ENCODE measurements around the gene EGLN2.

The EGLN2 gene

DNA sequence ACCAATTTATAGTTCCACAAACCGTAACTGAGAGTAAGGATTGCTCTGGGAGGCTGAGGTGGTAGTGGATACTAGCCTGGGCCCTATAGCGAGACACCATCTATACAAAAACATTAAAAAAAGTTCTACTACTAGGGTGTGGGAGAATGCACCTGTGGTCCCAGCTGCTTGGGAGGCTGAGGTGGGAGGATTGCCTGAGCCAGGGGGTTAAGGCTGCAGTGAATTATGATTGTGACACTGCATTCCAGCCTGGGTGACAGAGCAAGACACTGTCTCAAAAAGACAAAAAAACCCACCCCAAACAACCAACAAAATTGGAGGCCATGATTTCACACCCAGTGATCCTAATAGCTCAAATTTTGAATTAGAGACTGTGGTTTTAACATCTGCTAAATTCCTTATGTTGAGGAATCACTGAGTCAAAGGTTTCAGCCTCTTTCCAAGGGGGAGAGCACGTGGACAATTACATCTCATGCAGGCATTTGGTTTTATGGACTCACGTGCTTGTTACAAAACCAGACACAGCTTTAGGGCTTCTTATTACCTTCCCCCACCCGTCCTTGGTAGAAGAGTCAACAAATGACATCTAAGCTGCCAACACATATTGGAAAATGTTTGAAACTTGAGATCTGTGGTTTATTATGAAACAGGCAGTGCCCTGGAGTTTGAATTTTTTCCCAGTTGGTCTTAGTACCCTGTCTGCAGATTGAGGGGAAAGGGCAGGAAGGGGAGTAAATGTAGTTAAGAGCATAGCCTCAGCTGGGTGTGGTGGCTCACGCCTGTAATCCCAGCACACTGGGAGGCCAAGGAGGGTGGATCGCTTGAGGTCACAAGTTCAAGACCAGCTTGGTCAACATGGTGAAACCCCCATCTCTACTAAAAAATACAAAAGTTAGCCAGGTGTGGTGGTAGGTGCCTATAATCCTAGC lies 32.8 kb downstream of the EGLN2 start (continued):
- TF ChIP-seq ZNF362 (tag by site-specific recombination; IDR thresholded peaks at IDR 0.05) (0 out of 2 replicates have a peak, but pooled peaks have one; percentile 81), ZNF510 (tag by site-specific recombination; IDR thresholded peaks at IDR 0.05; ENCODE audit: insufficient replicate concordance) (no peak), ZNF558 (tag by site-specific recombination; IDR thresholded peaks at IDR 0.05) (peak; percentile 89), KLF9 (tag by site-specific recombination; IDR thresholded peaks at IDR 0.05; ENCODE audit: low read depth) (0 out of 2 replicates have a peak, but pooled peaks have one; percentile 66), ZNF707 (tag by site-specific recombination; IDR thresholded peaks at IDR 0.05) (no peak), SP3 (tag by site-specific recombination; IDR thresholded peaks at IDR 0.05) (peak; percentile 60; the same call in 1 of the 2 replicates), INSM2 (tag by site-specific recombination; IDR thresholded peaks at IDR 0.05) (peak; percentile 99), ZNF645 (tag by site-specific recombination; IDR thresholded peaks at IDR 0.05) (no peak), ZNF623 (tag by site-specific recombination; IDR thresholded peaks at IDR 0.05) (0 out of 2 replicates have a peak, but pooled peaks have one; percentile 23), ZNF580 (tag by site-specific recombination; IDR thresholded peaks at IDR 0.05) (peak; percentile 86), ZNF610 (tag by site-specific recombination; IDR thresholded peaks at IDR 0.05; ENCODE audit: borderline replicate concordance) (peak; percentile 78), KLF10 (tag by site-specific recombination; IDR thresholded peaks at IDR 0.05) (peak; percentile 92; the same call in 1 of the 2 replicates), ZNF768 (tag by site-specific recombination; IDR thresholded peaks at IDR 0.05) (no peak), BCL11B (tag by site-specific recombination; IDR thresholded peaks at IDR 0.05; ENCODE audit: low read depth) (peak; percentile 90), ZNF416 (tag by site-specific recombination; IDR thresholded peaks at IDR 0.05) (0 out of 2 replicates have a peak, but pooled peaks have one; percentile 67), ZNF214 (tag by site-specific recombination; IDR thresholded peaks at IDR 0.05; ENCODE audit: borderline replicate concordance) (no peak), EGR2 (tag by site-specific recombination; IDR thresholded peaks at IDR 0.05; ENCODE audit: low read depth) (peak; percentile 71), ZBTB48 (tag by site-specific recombination; IDR thresholded peaks at IDR 0.05) (peak; percentile 72; the same call in 1 of the 2 replicates)
- TF ChIP-seq, protein P1, sequence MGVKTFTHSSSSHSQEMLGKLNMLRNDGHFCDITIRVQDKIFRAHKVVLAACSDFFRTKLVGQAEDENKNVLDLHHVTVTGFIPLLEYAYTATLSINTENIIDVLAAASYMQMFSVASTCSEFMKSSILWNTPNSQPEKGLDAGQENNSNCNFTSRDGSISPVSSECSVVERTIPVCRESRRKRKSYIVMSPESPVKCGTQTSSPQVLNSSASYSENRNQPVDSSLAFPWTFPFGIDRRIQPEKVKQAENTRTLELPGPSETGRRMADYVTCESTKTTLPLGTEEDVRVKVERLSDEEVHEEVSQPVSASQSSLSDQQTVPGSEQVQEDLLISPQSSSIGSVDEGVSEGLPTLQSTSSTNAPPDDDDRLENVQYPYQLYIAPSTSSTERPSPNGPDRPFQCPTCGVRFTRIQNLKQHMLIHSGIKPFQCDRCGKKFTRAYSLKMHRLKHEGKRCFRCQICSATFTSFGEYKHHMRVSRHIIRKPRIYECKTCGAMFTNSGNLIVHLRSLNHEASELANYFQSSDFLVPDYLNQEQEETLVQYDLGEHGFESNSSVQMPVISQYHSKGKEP (tag by site-specific recombination; IDR thresholded peaks at IDR 0.05): peak; percentile 96; the same call in 1 of the 2 replicates
- TF ChIP-seq, protein P2, sequence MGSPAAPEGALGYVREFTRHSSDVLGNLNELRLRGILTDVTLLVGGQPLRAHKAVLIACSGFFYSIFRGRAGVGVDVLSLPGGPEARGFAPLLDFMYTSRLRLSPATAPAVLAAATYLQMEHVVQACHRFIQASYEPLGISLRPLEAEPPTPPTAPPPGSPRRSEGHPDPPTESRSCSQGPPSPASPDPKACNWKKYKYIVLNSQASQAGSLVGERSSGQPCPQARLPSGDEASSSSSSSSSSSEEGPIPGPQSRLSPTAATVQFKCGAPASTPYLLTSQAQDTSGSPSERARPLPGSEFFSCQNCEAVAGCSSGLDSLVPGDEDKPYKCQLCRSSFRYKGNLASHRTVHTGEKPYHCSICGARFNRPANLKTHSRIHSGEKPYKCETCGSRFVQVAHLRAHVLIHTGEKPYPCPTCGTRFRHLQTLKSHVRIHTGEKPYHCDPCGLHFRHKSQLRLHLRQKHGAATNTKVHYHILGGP (tag by site-specific recombination; IDR thresholded peaks at IDR 0.05): peak; percentile 75
- TF ChIP-seq, protein P3, sequence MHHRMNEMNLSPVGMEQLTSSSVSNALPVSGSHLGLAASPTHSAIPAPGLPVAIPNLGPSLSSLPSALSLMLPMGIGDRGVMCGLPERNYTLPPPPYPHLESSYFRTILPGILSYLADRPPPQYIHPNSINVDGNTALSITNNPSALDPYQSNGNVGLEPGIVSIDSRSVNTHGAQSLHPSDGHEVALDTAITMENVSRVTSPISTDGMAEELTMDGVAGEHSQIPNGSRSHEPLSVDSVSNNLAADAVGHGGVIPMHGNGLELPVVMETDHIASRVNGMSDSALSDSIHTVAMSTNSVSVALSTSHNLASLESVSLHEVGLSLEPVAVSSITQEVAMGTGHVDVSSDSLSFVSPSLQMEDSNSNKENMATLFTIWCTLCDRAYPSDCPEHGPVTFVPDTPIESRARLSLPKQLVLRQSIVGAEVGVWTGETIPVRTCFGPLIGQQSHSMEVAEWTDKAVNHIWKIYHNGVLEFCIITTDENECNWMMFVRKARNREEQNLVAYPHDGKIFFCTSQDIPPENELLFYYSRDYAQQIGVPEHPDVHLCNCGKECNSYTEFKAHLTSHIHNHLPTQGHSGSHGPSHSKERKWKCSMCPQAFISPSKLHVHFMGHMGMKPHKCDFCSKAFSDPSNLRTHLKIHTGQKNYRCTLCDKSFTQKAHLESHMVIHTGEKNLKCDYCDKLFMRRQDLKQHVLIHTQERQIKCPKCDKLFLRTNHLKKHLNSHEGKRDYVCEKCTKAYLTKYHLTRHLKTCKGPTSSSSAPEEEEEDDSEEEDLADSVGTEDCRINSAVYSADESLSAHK (tag by site-specific recombination; IDR thresholded peaks at IDR 0.05): peak; percentile 96
- TF ChIP-seq, protein P4, sequence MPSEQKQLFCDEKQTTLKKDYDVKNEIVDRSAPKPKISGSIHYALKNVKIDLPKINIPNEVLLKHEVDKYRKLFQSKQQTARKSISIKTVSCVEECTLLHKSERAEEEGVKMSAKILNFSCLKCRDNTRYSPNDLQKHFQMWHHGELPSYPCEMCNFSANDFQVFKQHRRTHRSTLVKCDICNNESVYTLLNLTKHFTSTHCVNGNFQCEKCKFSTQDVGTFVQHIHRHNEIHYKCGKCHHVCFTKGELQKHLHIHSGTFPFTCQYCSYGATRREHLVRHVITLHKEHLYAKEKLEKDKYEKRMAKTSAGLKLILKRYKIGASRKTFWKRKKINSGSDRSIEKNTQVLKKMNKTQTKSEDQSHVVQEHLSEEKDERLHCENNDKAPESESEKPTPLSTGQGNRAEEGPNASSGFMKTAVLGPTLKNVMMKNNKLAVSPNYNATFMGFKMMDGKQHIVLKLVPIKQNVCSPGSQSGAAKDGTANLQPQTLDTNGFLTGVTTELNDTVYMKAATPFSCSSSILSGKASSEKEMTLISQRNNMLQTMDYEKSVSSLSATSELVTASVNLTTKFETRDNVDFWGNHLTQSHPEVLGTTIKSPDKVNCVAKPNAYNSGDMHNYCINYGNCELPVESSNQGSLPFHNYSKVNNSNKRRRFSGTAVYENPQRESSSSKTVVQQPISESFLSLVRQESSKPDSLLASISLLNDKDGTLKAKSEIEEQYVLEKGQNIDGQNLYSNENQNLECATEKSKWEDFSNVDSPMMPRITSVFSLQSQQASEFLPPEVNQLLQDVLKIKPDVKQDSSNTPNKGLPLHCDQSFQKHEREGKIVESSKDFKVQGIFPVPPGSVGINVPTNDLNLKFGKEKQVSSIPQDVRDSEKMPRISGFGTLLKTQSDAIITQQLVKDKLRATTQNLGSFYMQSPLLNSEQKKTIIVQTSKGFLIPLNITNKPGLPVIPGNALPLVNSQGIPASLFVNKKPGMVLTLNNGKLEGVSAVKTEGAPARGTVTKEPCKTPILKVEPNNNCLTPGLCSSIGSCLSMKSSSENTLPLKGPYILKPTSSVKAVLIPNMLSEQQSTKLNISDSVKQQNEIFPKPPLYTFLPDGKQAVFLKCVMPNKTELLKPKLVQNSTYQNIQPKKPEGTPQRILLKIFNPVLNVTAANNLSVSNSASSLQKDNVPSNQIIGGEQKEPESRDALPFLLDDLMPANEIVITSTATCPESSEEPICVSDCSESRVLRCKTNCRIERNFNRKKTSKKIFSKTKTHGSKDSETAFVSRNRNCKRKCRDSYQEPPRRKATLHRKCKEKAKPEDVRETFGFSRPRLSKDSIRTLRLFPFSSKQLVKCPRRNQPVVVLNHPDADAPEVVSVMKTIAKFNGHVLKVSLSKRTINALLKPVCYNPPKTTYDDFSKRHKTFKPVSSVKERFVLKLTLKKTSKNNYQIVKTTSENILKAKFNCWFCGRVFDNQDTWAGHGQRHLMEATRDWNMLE (tag by site-specific recombination; conservative IDR thresholded peaks at IDR 0.05; ENCODE audit: low read depth): peak; percentile 69
